Panc1 (cell line): ENCODE data around the gene SAMM50. TPM values are rescaled to one million over a fixed set of nuclear protein-coding genes. Genes with fewer than 3 reads are reported as not detected.

Experiments
- ATAC-seq: fragments of 200-7000 bp; cut with Tn5 transposase; 2 replicates; pipeline ENCODE4 v1.9.1; 2020; ENCODE audit warnings: mild to moderate bottlenecking, moderate library complexity
- BruUV-seq: library from RNA; stranded (reverse); fragments of 400-500 nt; replicated peaks from 2 replicates; lab custom pipeline; 2021; lab: Mats Ljungman, UMichigan
- CTCF ChIA-PET: fragments of 300-600 bp; sonication (Branson Sonifier 250); formaldehyde crosslinking; loops from one replicate; lab custom pipeline; 2022; ENCODE audit warnings: antibody characterized with exemption; lab: Charles Lee
- POLR2A ChIA-PET: fragments of 300-600 bp; sonication (Branson Sonifier 250); formaldehyde crosslinking; loops from one replicate; lab custom pipeline; 2022; ENCODE audit warnings: antibody characterized with exemption; lab: Charles Lee
- DNase-seq: peaks from one replicate; pipeline ENCODE4 v3.0.0-alpha.2; 2010; ENCODE audit warnings: low read depth, low spot score
- H3K27ac ChIP-seq: 2 replicates; pipeline ENCODE4 v1.5.1; 2011; ENCODE audit warnings: mild to moderate bottlenecking, low read length, inconsistent platforms
- H3K27me3 ChIP-seq: fragments of 200-500 bp; sonication (Bioruptor generic); 2 replicates; pipeline ENCODE4 v1.6.0; 2014; ENCODE audit warnings: low read length, inconsistent platforms; ENCODE audit not compliant: control insufficient read depth, insufficient read depth
- H3K36me3 ChIP-seq: fragments of 200-500 bp; sonication (Bioruptor generic); 2 replicates; pipeline ENCODE4 v1.5.1; 2014; ENCODE audit warnings: inconsistent platforms, mild to moderate bottlenecking, low read length, moderate library complexity; ENCODE audit not compliant: control insufficient read depth, insufficient read depth
- H3K4me1 ChIP-seq: 2 replicates; pipeline ENCODE4 v1.5.1; 2011; ENCODE audit warnings: inconsistent platforms, mild to moderate bottlenecking, low read length, moderate library complexity; ENCODE audit not compliant: control insufficient read depth, insufficient read depth
- H3K4me3 ChIP-seq, 2 experiments: 2 replicates each; pipeline ENCODE4 v1.5.1; 2011 to 2012; ENCODE audit warnings: low read depth in 2 of 2, low read length in 2 of 2, mild to moderate bottlenecking in 2 of 2, inconsistent platforms in 1 of 2, moderate library complexity in 1 of 2
- H3K9me3 ChIP-seq: fragments of 200-500 bp; sonication (Bioruptor generic); 2 replicates; pipeline ENCODE4 v1.5.1; 2014; ENCODE audit warnings: low read depth, mild to moderate bottlenecking, inconsistent platforms, low read length, moderate library complexity; ENCODE audit not compliant: control insufficient read depth, insufficient read depth
- CTCF ChIP-seq: fragments of 450-650 bp; IDR thresholded peaks from 2 replicates; pipeline ENCODE4 v1.5.1; 2017; ENCODE audit warnings: mild to moderate bottlenecking
- POLR2AphosphoS5 ChIP-seq: IDR thresholded peaks from 2 replicates; pipeline ENCODE4 v1.6.1; 2012; ENCODE audit warnings: mild to moderate bottlenecking, low read depth, low read length, moderate library complexity
- REST ChIP-seq, 2 experiments: IDR thresholded peaks; 2 replicates each; pipeline ENCODE4 v1.6.1; 2011 to 2012; ENCODE audit warnings: low read depth in 2 of 2, control low read depth in 1 of 2, low read length in 1 of 2, mild to moderate bottlenecking in 1 of 2, moderate library complexity in 1 of 2; ENCODE audit not compliant: insufficient read depth in 1 of 2
- SIN3A ChIP-seq: IDR thresholded peaks from 2 replicates; pipeline ENCODE4 v1.6.1; 2012; ENCODE audit warnings: low read depth, mild to moderate bottlenecking, low read length, moderate library complexity, borderline replicate concordance; ENCODE audit not compliant: insufficient read depth
- TCF7L2 ChIP-seq: IDR thresholded peaks from 2 replicates; pipeline ENCODE4 v1.6.1; 2011; ENCODE audit warnings: mild to moderate bottlenecking, low read depth, low read length, inconsistent platforms
- in situ Hi-C: cut with HindIII; loops from 2 replicates; pipeline ENCODE4 v1.10.0; 2016; ENCODE audit warnings: low sequenced_read_pairs, low pct_unique_long_range_greater_than_20kb
- intact Hi-C: fragments of 100-400 bp; cut with micrococcal nuclease; formaldehyde crosslinking; loops from one replicate; pipeline ENCODE4 v1.10.0; 2022; ENCODE audit not compliant: unreplicated experiment
- total RNA-seq: library from RNA; stranded (reverse); gene quantifications from one replicate; pipeline ENCODE4 v1.2.1, GENCODE V29; 2021; ENCODE audit not compliant: unreplicated experiment

Gene SAMM50
- total RNA-seq, 1 experiment from 2014 or later, result 40.5 TPM

GRCh38 chr22:44012162-44012561, 56.9 kb downstream of the SAMM50 start:
- no TSS peak for BruUV-seq
- POLR2A ChIA-PET, result no interaction called here

GRCh38 chr22:44012591-44012990, 57.3 kb downstream of the SAMM50 start:
- no peak for ATAC-seq
- no peak for TF ChIP-seq TCF7L2
- TF ChIP-seq POLR2AphosphoS5, result no peak
- TF ChIP-seq CTCF, result no peak
- TF ChIP-seq REST (IDR thresholded peaks at IDR 0.05; ENCODE audit: insufficient read depth in 1 of 2, low read depth in 2 of 2, low read length in 1 of 2), result no peak
- no peak for TF ChIP-seq SIN3A
- Histone ChIP-seq H3K27me3 (no peaks in the 10 kb centered on the region), H3K4me3 (no peak overlapping the region), H3K9me3 (no peaks in the 10 kb centered on the region), H3K4me1 (no peaks in the 10 kb centered on the region), H3K36me3 (no peaks in the 10 kb centered on the region), H3K27ac (no peak overlapping the region)
- BruUV-seq, result no TSS peak
- ChIA-PET POLR2A (interaction anchor here (0.6 kb wide), 1 partner anchor 759 kb away, joined by 11 read pairs; no protein-coding TSS in a partner anchor), CTCF (interaction anchor here (0.6 kb wide), 1 partner anchor 73 kb away, joined by 3 read pairs; no protein-coding TSS in a partner anchor)
- in situ Hi-C loops, result no loop called here
- no peak for DNase-seq
- intact Hi-C loops, result no loop called here

More at GRCh38 chr22:44012162-44012561, 56.9 kb downstream of the SAMM50 start:
- H3K27ac ChIP-seq, result no peak overlapping the region
- no peaks in the 10 kb centered on the region for H3K4me1 ChIP-seq
- CTCF ChIA-PET, result no interaction called here
- DNase-seq, result no peak
- H3K4me3 ChIP-seq, result no peak overlapping the region
- H3K9me3 ChIP-seq, result no peaks in the 10 kb centered on the region
- intact Hi-C loops, result no loop called here
- no peak for ATAC-seq
- no peaks in the 10 kb centered on the region for H3K36me3 ChIP-seq
- in situ Hi-C loops, result no loop called here
- TF ChIP-seq POLR2AphosphoS5 (no peak), TCF7L2 (no peak)
- H3K27me3 ChIP-seq, result no peaks in the 10 kb centered on the region

- intact Hi-C loops (no loop called here), in situ Hi-C loops (no loop called here)
- POLR2A ChIA-PET, result no interaction called here
Observed at GRCh38 chr22:44014241-44014640, 59.0 kb downstream of the SAMM50 start.

More at GRCh38 chr22:44014241-44014640, 59.0 kb downstream of the SAMM50 start:
- Histone ChIP-seq H3K4me1 (no peaks in the 10 kb centered on the region), H3K4me3 (no peak overlapping the region), H3K27me3 (no peaks in the 10 kb centered on the region), H3K9me3 (no peaks in the 10 kb centered on the region), H3K27ac (no peak overlapping the region), H3K36me3 (no peaks in the 10 kb centered on the region)
- CTCF ChIA-PET, result no interaction called here
- TF ChIP-seq SIN3A, result no peak
- no peak for TF ChIP-seq CTCF
- TF ChIP-seq REST (IDR thresholded peaks at IDR 0.05; ENCODE audit: insufficient read depth in 1 of 2, low read depth in 2 of 2, low read length in 1 of 2), result no peak
- no peak for TF ChIP-seq TCF7L2
- TF ChIP-seq POLR2AphosphoS5, result no peak
- no peak for DNase-seq
- BruUV-seq, result no TSS peak
- no peak for ATAC-seq
